ENCODE data around the gene DHX32. TPM values are rescaled to one million over a fixed set of nuclear protein-coding genes. Genes with fewer than 3 reads are reported as not detected.
"Not testable (repeated sequence)": the region's sequence is repeated elsewhere in the genome, so short reads cannot be mapped to it uniquely, and the experiment has no call there.

The DHX32 gene
- total RNA-seq, 2 experiments from 2014 or later: 0.22 to 0.27 TPM

- DNase-seq (ENCODE audit: low spot score): no peak
- no peaks in the 10 kb centered on the region for H3K4me1 ChIP-seq (ENCODE audit: insufficient read depth, low read length, poor library complexity, severe bottlenecking)
- TF ChIP-seq EZH2phosphoT487 (IDR thresholded peaks at IDR 0.05; ENCODE audit: borderline replicate concordance, low read depth, low read length): no peak
- TF ChIP-seq, protein P1, sequence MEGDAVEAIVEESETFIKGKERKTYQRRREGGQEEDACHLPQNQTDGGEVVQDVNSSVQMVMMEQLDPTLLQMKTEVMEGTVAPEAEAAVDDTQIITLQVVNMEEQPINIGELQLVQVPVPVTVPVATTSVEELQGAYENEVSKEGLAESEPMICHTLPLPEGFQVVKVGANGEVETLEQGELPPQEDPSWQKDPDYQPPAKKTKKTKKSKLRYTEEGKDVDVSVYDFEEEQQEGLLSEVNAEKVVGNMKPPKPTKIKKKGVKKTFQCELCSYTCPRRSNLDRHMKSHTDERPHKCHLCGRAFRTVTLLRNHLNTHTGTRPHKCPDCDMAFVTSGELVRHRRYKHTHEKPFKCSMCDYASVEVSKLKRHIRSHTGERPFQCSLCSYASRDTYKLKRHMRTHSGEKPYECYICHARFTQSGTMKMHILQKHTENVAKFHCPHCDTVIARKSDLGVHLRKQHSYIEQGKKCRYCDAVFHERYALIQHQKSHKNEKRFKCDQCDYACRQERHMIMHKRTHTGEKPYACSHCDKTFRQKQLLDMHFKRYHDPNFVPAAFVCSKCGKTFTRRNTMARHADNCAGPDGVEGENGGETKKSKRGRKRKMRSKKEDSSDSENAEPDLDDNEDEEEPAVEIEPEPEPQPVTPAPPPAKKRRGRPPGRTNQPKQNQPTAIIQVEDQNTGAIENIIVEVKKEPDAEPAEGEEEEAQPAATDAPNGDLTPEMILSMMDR (conservative IDR thresholded peaks at IDR 0.05; ENCODE audit: low read length): no peak
- no peaks in the 10 kb centered on the region for H4K20me1 ChIP-seq (ENCODE audit: insufficient read depth, low read length)
- CTCF ChIA-PET (ENCODE audit: unreplicated experiment): no interaction called here
- H3K9me3 ChIP-seq (ENCODE audit: low read length): no peaks in the 10 kb centered on the region
- no peaks in the 10 kb centered on the region for H3K79me2 ChIP-seq (ENCODE audit: insufficient read depth, low read depth, low read length)
- no peaks in the 10 kb centered on the region for H3K36me3 ChIP-seq (ENCODE audit: insufficient read depth, low read length)
- H3K27ac ChIP-seq (ENCODE audit: low read depth, low read length, poor library complexity, severe bottlenecking): no peak overlapping the region
- no peak overlapping the region for H2AFZ ChIP-seq (ENCODE audit: low read length)
- POLR2A ChIA-PET: no interaction called here
- no peaks in the 10 kb centered on the region for H3K9me2 ChIP-seq (ENCODE audit: insufficient read depth, low read length)
- no peak overlapping the region for H3K4me3 ChIP-seq (ENCODE audit: low read depth, low read length, poor library complexity, severe bottlenecking)
- intact Hi-C loops (cut with micrococcal nuclease; ENCODE audit: unreplicated experiment): no loop called here
- H3K4me2 ChIP-seq (ENCODE audit: low read length): no peak overlapping the region
- no TSS peak for BruUV-seq (replicated peaks)
These were observed 35.9 kb upstream of the DHX32 start for GRCh38 chr10:125916977-125917376.

GRCh38 chr10:125913277-125913676 lies 32.2 kb upstream of the DHX32 start:
- BruUV-seq (replicated peaks); POLR2A ChIA-PET; H3K4me2 ChIP-seq (ENCODE audit: low read length); H3K27ac ChIP-seq (ENCODE audit: low read depth, low read length, poor library complexity, severe bottlenecking); H3K4me1 ChIP-seq (ENCODE audit: insufficient read depth, low read length, poor library complexity, severe bottlenecking); H3K36me3 ChIP-seq (ENCODE audit: insufficient read depth, low read length); H3K9me2 ChIP-seq (ENCODE audit: insufficient read depth, low read length); DNase-seq (ENCODE audit: low spot score); H3K79me2 ChIP-seq (ENCODE audit: insufficient read depth, low read depth, low read length); H3K9me3 ChIP-seq (ENCODE audit: low read length); CTCF ChIA-PET (ENCODE audit: unreplicated experiment); H2AFZ ChIP-seq (ENCODE audit: low read length); intact Hi-C loops (cut with micrococcal nuclease; ENCODE audit: unreplicated experiment); H3K4me3 ChIP-seq (ENCODE audit: low read depth, low read length, poor library complexity, severe bottlenecking); H4K20me1 ChIP-seq (ENCODE audit: insufficient read depth, low read length): not testable (repeated sequence)

DNA sequence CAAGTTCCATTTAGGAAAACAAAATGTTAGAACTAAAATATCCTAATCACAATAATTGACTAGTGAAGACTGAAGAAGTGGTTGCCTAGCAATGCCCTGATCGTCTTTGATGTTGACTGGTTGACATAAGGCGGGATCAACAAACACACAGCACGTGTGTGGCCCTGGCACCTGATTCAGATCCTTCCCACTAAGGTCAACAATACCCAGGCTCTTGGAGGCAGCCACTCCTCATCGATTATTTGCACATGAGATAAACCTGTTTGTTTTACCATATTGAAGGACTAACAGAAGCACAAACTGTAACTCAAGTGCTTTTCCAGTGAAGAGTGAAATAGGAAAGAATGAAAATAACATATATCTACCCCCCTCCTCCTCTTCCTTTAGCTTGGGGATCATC lies 30.9 kb upstream of the DHX32 start:
- H3K9me3 ChIP-seq (ENCODE audit: low read length): no peaks in the 10 kb centered on the region
- BruUV-seq (replicated peaks): no TSS peak

More for the DNA sequence above, 30.9 kb upstream of the DHX32 start:
- TF ChIP-seq EZH2phosphoT487 (IDR thresholded peaks at IDR 0.05; ENCODE audit: borderline replicate concordance, low read depth, low read length): no peak
- TF ChIP-seq, protein P1 (conservative IDR thresholded peaks at IDR 0.05; ENCODE audit: low read length): no peak
- H3K9me2 ChIP-seq (ENCODE audit: insufficient read depth, low read length): no peaks in the 10 kb centered on the region
- H4K20me1 ChIP-seq (ENCODE audit: insufficient read depth, low read length): no peaks in the 10 kb centered on the region
- no peaks in the 10 kb centered on the region for H3K4me1 ChIP-seq (ENCODE audit: insufficient read depth, low read length, poor library complexity, severe bottlenecking)
- no peak overlapping the region for H3K4me3 ChIP-seq (ENCODE audit: low read depth, low read length, poor library complexity, severe bottlenecking)
- ChIA-PET POLR2A (no interaction called here), CTCF (ENCODE audit: unreplicated experiment) (no interaction called here)
- H2AFZ ChIP-seq (ENCODE audit: low read length): no peak overlapping the region
- no peak overlapping the region for H3K4me2 ChIP-seq (ENCODE audit: low read length)
- no peaks in the 10 kb centered on the region for H3K79me2 ChIP-seq (ENCODE audit: insufficient read depth, low read depth, low read length)
- intact Hi-C loops (cut with micrococcal nuclease; ENCODE audit: unreplicated experiment): no loop called here
- H3K27ac ChIP-seq (ENCODE audit: low read depth, low read length, poor library complexity, severe bottlenecking): no peak overlapping the region
- no peak for DNase-seq (ENCODE audit: low spot score)
- H3K36me3 ChIP-seq (ENCODE audit: insufficient read depth, low read length): no peaks in the 10 kb centered on the region

All from OCI-LY7 (cell line).